ENCODE measurements around the gene HEXD. TPM values are rescaled to one million over a fixed set of nuclear protein-coding genes. Genes with fewer than 3 reads are reported as not detected.

Gene HEXD
- total RNA-seq, 1 experiment from 2014 or later, result 16.2 TPM

- Mint-ChIP-seq H3K36me3 (ENCODE audit: insufficient read depth, unreplicated experiment) (no peaks in the 10 kb centered on the region), H3K27ac (ENCODE audit: low read depth, unreplicated experiment) (no peak overlapping the region), H3K27me3 (ENCODE audit: insufficient read depth, unreplicated experiment) (peaks cover 12% of the 10 kb centered on the region), H3K4me3 (ENCODE audit: unreplicated experiment) (no peak overlapping the region), H3K9me3 (ENCODE audit: unreplicated experiment) (no peaks in the 10 kb centered on the region), H3K4me1 (ENCODE audit: insufficient read depth, unreplicated experiment) (peaks cover 9% of the 10 kb centered on the region)
- POLR2A ChIA-PET, result interaction anchor here (0.6 kb wide), 1 partner anchor 149 kb away, joined by 3 read pairs; no protein-coding TSS in a partner anchor
- no peak for DNase-seq (ENCODE audit: unreplicated experiment)
- intact Hi-C loops (cut with micrococcal nuclease), result loop anchor here (10.0 kb wide), 1 partner anchor 167 kb away; no protein-coding TSS in a partner anchor
- BruUV-seq (replicated peaks), result no TSS peak
- no peak for TF ChIP-seq CTCF (IDR thresholded peaks at IDR 0.05; ENCODE audit: unreplicated experiment)
- CTCF ChIA-PET, result no interaction called here
These were observed 30.4 kb upstream of the HEXD start for GRCh38 chr17:82387705-82388106.

GRCh38 chr17:82388223-82388921 is 29.8 kb upstream of the HEXD start:
- Mint-ChIP-seq H3K36me3 (ENCODE audit: insufficient read depth, unreplicated experiment) (no peaks in the 10 kb centered on the region), H3K27ac (ENCODE audit: low read depth, unreplicated experiment) (no peak overlapping the region), H3K27me3 (ENCODE audit: insufficient read depth, unreplicated experiment) (peaks cover 12% of the 10 kb centered on the region), H3K4me3 (ENCODE audit: unreplicated experiment) (no peak overlapping the region), H3K4me1 (ENCODE audit: insufficient read depth, unreplicated experiment) (peaks cover 9% of the 10 kb centered on the region), H3K9me3 (ENCODE audit: unreplicated experiment) (no peaks in the 10 kb centered on the region)
- ChIA-PET CTCF (no interaction called here), POLR2A (no interaction called here)
- TF ChIP-seq CTCF (IDR thresholded peaks at IDR 0.05; ENCODE audit: unreplicated experiment), result no peak
- BruUV-seq (replicated peaks), result no TSS peak
- intact Hi-C loops (cut with micrococcal nuclease), result loop anchor here (10.0 kb wide), 1 partner anchor 166 kb away; no protein-coding TSS in a partner anchor
- DNase-seq (ENCODE audit: unreplicated experiment), result peak; percentile 30

- ChIA-PET POLR2A (no interaction called here), CTCF (no interaction called here)
- BruUV-seq (replicated peaks), result no TSS peak
- Mint-ChIP-seq H3K9me3 (ENCODE audit: unreplicated experiment) (no peaks in the 10 kb centered on the region), H3K4me1 (ENCODE audit: insufficient read depth, unreplicated experiment) (peaks cover 9% of the 10 kb centered on the region), H3K27ac (ENCODE audit: low read depth, unreplicated experiment) (no peak overlapping the region), H3K36me3 (ENCODE audit: insufficient read depth, unreplicated experiment) (no peaks in the 10 kb centered on the region), H3K4me3 (ENCODE audit: unreplicated experiment) (no peak overlapping the region), H3K27me3 (ENCODE audit: insufficient read depth, unreplicated experiment) (peaks cover 12% of the 10 kb centered on the region)
- intact Hi-C loops (cut with micrococcal nuclease), result loop anchor here (10.0 kb wide), 1 partner anchor 166 kb away; no protein-coding TSS in a partner anchor
- no peak for DNase-seq (ENCODE audit: unreplicated experiment)
- TF ChIP-seq CTCF (IDR thresholded peaks at IDR 0.05; ENCODE audit: unreplicated experiment), result no peak
These were observed 29.2 kb upstream of the HEXD start for GRCh38 chr17:82388922-82389283.

- no peak for TF ChIP-seq CTCF (IDR thresholded peaks at IDR 0.05; ENCODE audit: unreplicated experiment)
- intact Hi-C loops (cut with micrococcal nuclease), result loop anchor here (10.0 kb wide), 1 partner anchor 165 kb away; no protein-coding TSS in a partner anchor
- Mint-ChIP-seq H3K27ac (ENCODE audit: low read depth, unreplicated experiment) (no peak overlapping the region), H3K27me3 (ENCODE audit: insufficient read depth, unreplicated experiment) (peaks cover 12% of the 10 kb centered on the region), H3K9me3 (ENCODE audit: unreplicated experiment) (no peaks in the 10 kb centered on the region), H3K4me3 (ENCODE audit: unreplicated experiment) (no peak overlapping the region), H3K4me1 (ENCODE audit: insufficient read depth, unreplicated experiment) (peaks cover 9% of the 10 kb centered on the region), H3K36me3 (ENCODE audit: insufficient read depth, unreplicated experiment) (no peaks in the 10 kb centered on the region)
- no TSS peak for BruUV-seq (replicated peaks)
- no peak for DNase-seq (ENCODE audit: unreplicated experiment)
- CTCF ChIA-PET, result interaction anchor here (0.6 to 1.1 kb wide), 3 partner anchors 22 to 165 kb away, joined by 3 to 4 read pairs (median 3); no protein-coding TSS in a partner anchor
- POLR2A ChIA-PET, result no interaction called here
These were observed 28.8 kb upstream of the HEXD start for GRCh38 chr17:82389379-82389778.
